BJ (cell line): Measurements from ENCODE around the gene MCC. TPM values are rescaled to one million over a fixed set of nuclear protein-coding genes. Genes with fewer than 3 reads are reported as not detected.

Experiments used
- CTCF ChIA-PET: fragments of 350-600 bp; formaldehyde crosslinking; extraction: SDS; loops from one replicate; lab custom pipeline; 2021; ENCODE audit warnings: antibody characterized with exemption, inconsistent platforms; lab: Yijun Ruan, JAX
- POLR2A ChIA-PET: fragments of 300-600 bp; sonication (Branson Sonifier 250); formaldehyde crosslinking; extraction: SDS; loops from one replicate; lab custom pipeline; 2021; ENCODE audit warnings: antibody characterized with exemption; lab: Charles Lee
- DNase-seq: peaks from one replicate; pipeline ENCODE4 v3.0.0-alpha.2; 2011; ENCODE audit warnings: low read depth
- H3K27me3 ChIP-seq: 2 replicates; pipeline ENCODE4 v1.6.0; 2011; ENCODE audit warnings: low read length; ENCODE audit not compliant: control insufficient read depth, insufficient read depth
- H3K36me3 ChIP-seq: 2 replicates; pipeline ENCODE4 v1.5.1; 2011; ENCODE audit warnings: low read length; ENCODE audit not compliant: control insufficient read depth, insufficient read depth
- H3K4me3 ChIP-seq: 2 replicates; pipeline ENCODE4 v1.5.1; 2011; ENCODE audit warnings: low read depth, mild to moderate bottlenecking, control low read depth, low read length
- CTCF ChIP-seq: IDR thresholded peaks from 2 replicates; pipeline ENCODE4 v1.5.1; 2011; ENCODE audit warnings: low read depth, mild to moderate bottlenecking, control low read depth, inconsistent platforms, low read length, moderate library complexity; ENCODE audit not compliant: insufficient read depth
- polyA plus RNA-seq: library from polyadenylated mRNA; depleted of rRNA; stranded (reverse); fragments of >200 nt; gene quantifications from 2 replicates; pipeline ENCODE4 v1.2.3, GENCODE V29; 2011

The MCC gene
- polyA plus RNA-seq, 1 experiment, result 2.3 TPM

- no peak overlapping the region for H3K4me3 ChIP-seq
- no peak for TF ChIP-seq CTCF
- ChIA-PET CTCF (interaction anchor here (1.0 kb wide), 1 partner anchor 16 kb away, joined by 3 read pairs; no protein-coding TSS in a partner anchor), POLR2A (no interaction called here)
- DNase-seq, result no peak
- no peaks in the 10 kb centered on the region for H3K36me3 ChIP-seq
- no peaks in the 10 kb centered on the region for H3K27me3 ChIP-seq
These were observed 384.9 kb downstream of the MCC start for GRCh38 chr5:113103330-113103729.

- Histone ChIP-seq H3K36me3 (no peaks in the 10 kb centered on the region), H3K4me3 (no peak overlapping the region), H3K27me3 (no peaks in the 10 kb centered on the region)
- ChIA-PET CTCF (interaction anchor here (0.5 kb wide), 1 partner anchor 12 kb away, joined by 3 read pairs; no protein-coding TSS in a partner anchor), POLR2A (no interaction called here)
- DNase-seq, result no peak
- no peak for TF ChIP-seq CTCF
These were observed 386.1 kb downstream of the MCC start for GRCh38 chr5:113102121-113102531.

- DNase-seq, result no peak
- ChIA-PET CTCF (no interaction called here), POLR2A (no interaction called here)
- Histone ChIP-seq H3K27me3 (no peaks in the 10 kb centered on the region), H3K36me3 (no peaks in the 10 kb centered on the region), H3K4me3 (no peak overlapping the region)
- TF ChIP-seq CTCF, result no peak
These were observed 387.3 kb downstream of the MCC start for GRCh38 chr5:113100981-113101380.

- no peak for DNase-seq
- POLR2A ChIA-PET, result no interaction called here
- H3K4me3 ChIP-seq, result no peak overlapping the region
- H3K36me3 ChIP-seq, result no peaks in the 10 kb centered on the region
- no peaks in the 10 kb centered on the region for H3K27me3 ChIP-seq
- no peak for TF ChIP-seq CTCF
- CTCF ChIA-PET, result no interaction called here
These were observed 388.4 kb downstream of the MCC start for GRCh38 chr5:113099822-113100221.

GRCh38 chr5:113098378-113098777, 389.9 kb downstream of the MCC start:
- Histone ChIP-seq H3K36me3 (no peaks in the 10 kb centered on the region), H3K27me3 (no peaks in the 10 kb centered on the region), H3K4me3 (no peak overlapping the region)
- ChIA-PET POLR2A (no interaction called here), CTCF (no interaction called here)
- TF ChIP-seq CTCF, result no peak
- no peak for DNase-seq
